H1 (cell line): ENCODE measurements around the gene PKD1L1. TPM values are rescaled to one million over a fixed set of nuclear protein-coding genes. Genes with fewer than 3 reads are reported as not detected.

Experiments used
- CTCF ChIA-PET: fragments of 300-600 bp; sonication (Branson Sonifier 250); formaldehyde crosslinking; loops from one replicate; lab custom pipeline; 2021; ENCODE audit not compliant: partially characterized antibody; lab: Charles Lee
- POLR2A ChIA-PET: fragments of 300-600 bp; sonication (Branson Sonifier 250); formaldehyde crosslinking; loops from one replicate; lab custom pipeline; 2021; ENCODE audit warnings: inconsistent platforms; ENCODE audit not compliant: partially characterized antibody; lab: Charles Lee
- DNase-seq, 2 experiments: peaks; one replicate each; pipeline versions ENCODE4 v3.0.0 to v3.0.0-alpha.2; 2010 to 2022; ENCODE audit warnings: low spot score in 2 of 2, low read depth in 1 of 2, mixed read lengths in 1 of 2
- FAIRE-seq: peaks from 2 replicates; lab custom pipeline; 2011; peaks lifted over from hg19 to GRCh38; lab: Jason Lieb, UNC
- H2AFZ ChIP-seq: 2 replicates; pipeline ENCODE4 v1.8.1; 2012; ENCODE audit warnings: low read length, inconsistent platforms
- H2AK5ac ChIP-seq: 2 replicates; pipeline ENCODE4 v1.6.1; 2013; ENCODE audit warnings: low read depth, low read length
- H2BK120ac ChIP-seq: replicated peaks from 2 replicates; pipeline ENCODE3; 2013; ENCODE audit warnings: low read depth, low read length, inconsistent platforms
- H2BK12ac ChIP-seq: 2 replicates; pipeline ENCODE4 v1.6.1; 2013; ENCODE audit warnings: low read depth, low read length
- H2BK15ac ChIP-seq: 2 replicates; pipeline ENCODE4 v1.6.1; 2013; ENCODE audit warnings: low read length
- H2BK20ac ChIP-seq: 2 replicates; pipeline ENCODE4 v1.6.1; 2013; ENCODE audit warnings: low read length
- H2BK5ac ChIP-seq: 2 replicates; pipeline ENCODE4 v1.6.1; 2013; ENCODE audit warnings: low read depth, low read length
- H3K14ac ChIP-seq: 2 replicates; pipeline ENCODE4 v1.6.1; 2013; ENCODE audit warnings: inconsistent platforms; ENCODE audit not compliant: insufficient read length
- H3K18ac ChIP-seq: 2 replicates; pipeline ENCODE4 v1.6.1; 2013; ENCODE audit warnings: low read length; ENCODE audit errors: extremely low read depth
- H3K23ac ChIP-seq: 2 replicates; pipeline ENCODE4 v1.6.1; 2013; ENCODE audit warnings: inconsistent platforms; ENCODE audit not compliant: insufficient read length
- H3K23me2 ChIP-seq: 2 replicates; pipeline ENCODE4 v1.6.1; 2013; ENCODE audit warnings: low read depth, low read length
- H3K27ac ChIP-seq: 2 replicates; pipeline ENCODE4 v1.6.1; 2011; ENCODE audit warnings: low read depth, low read length, inconsistent platforms
- H3K27me3 ChIP-seq, 4 experiments: replicated peaks in 1 of 4; 1 replicate in 1 of 4; 2 replicates in 3 of 4; pipeline versions ENCODE4 v1.6.1 to v1.8.1; 2011 to 2013; ENCODE audit warnings: low read length in 3 of 4, mild to moderate bottlenecking in 3 of 4, inconsistent platforms in 2 of 4, mixed read lengths in 2 of 4, moderate library complexity in 1 of 4; ENCODE audit not compliant: control insufficient read depth in 3 of 4, insufficient read depth in 3 of 4; ENCODE audit errors: extremely low read depth in 1 of 4
- H3K36me3 ChIP-seq, 4 experiments: 2 replicates each; pipeline versions ENCODE4 v1.6.1 to v1.8.1; 2011 to 2013; ENCODE audit warnings: mild to moderate bottlenecking in 4 of 4, low read length in 3 of 4, moderate library complexity in 2 of 4, control low read depth in 1 of 4, inconsistent platforms in 1 of 4; ENCODE audit not compliant: insufficient read depth in 4 of 4, control insufficient read depth in 2 of 4
- H3K4ac ChIP-seq: replicated peaks from 2 replicates; pipeline ENCODE3; 2013; ENCODE audit warnings: low read length, low read depth, mixed read lengths, inconsistent platforms; ENCODE audit not compliant: insufficient read length
- H3K4me1 ChIP-seq, 4 experiments: replicated peaks in 1 of 4; 1 replicate in 1 of 4; 2 replicates in 3 of 4; pipeline versions ENCODE4 v1.6.1 to v1.8.1; 2011 to 2013; ENCODE audit warnings: low read length in 3 of 4, inconsistent platforms in 2 of 4, mixed read lengths in 1 of 4; ENCODE audit not compliant: insufficient read depth in 4 of 4, control insufficient read depth in 3 of 4
- H3K4me2 ChIP-seq, 2 experiments: 2 replicates each; pipeline versions ENCODE4 v1.6.1 to v1.8.1; 2011 to 2013; ENCODE audit warnings: low read depth in 2 of 2, low read length in 2 of 2, control low read depth in 1 of 2, inconsistent platforms in 1 of 2, mild to moderate bottlenecking in 1 of 2; ENCODE audit not compliant: insufficient read depth in 1 of 2
- H3K4me3 ChIP-seq, 4 experiments: fragments of 200-600, 300-600 bp in 1 of 4; sonication (generic), shearing (Covaris generic), sonication (Bioruptor Twin) in 1 of 4; 2 replicates each; pipeline versions ENCODE4 v1.5.1 to v1.8.1; 2011 to 2016; ENCODE audit warnings: low read length in 4 of 4, low read depth in 3 of 4, control low read depth in 2 of 4, inconsistent platforms in 2 of 4, mild to moderate bottlenecking in 2 of 4, mixed read lengths in 1 of 4, moderate library complexity in 1 of 4; ENCODE audit not compliant: insufficient read depth in 2 of 4; ENCODE audit errors: extremely low read depth in 1 of 4
- H3K56ac ChIP-seq: replicated peaks from 2 replicates; pipeline ENCODE3; 2013; ENCODE audit warnings: low read depth, mild to moderate bottlenecking, mixed read lengths, low read length, inconsistent platforms; ENCODE audit not compliant: insufficient read length
- H3K79me1 ChIP-seq: 2 replicates; pipeline ENCODE4 v1.6.1; 2013; ENCODE audit warnings: low read depth, low read length, control low read depth
- H3K79me2 ChIP-seq, 2 experiments: 2 replicates each; pipeline versions ENCODE4 v1.6.1 to v1.8.1; 2012 to 2013; ENCODE audit warnings: low read length in 2 of 2, mild to moderate bottlenecking in 2 of 2, inconsistent platforms in 1 of 2; ENCODE audit not compliant: insufficient read depth in 2 of 2, control insufficient read depth in 1 of 2
- H3K9ac ChIP-seq, 4 experiments: replicated peaks in 1 of 4; 1 replicate in 1 of 4; 2 replicates in 3 of 4; pipeline versions ENCODE4 v1.6.1 to v1.8.1; 2011 to 2013; ENCODE audit warnings: low read depth in 3 of 4, low read length in 3 of 4, control low read depth in 2 of 4, mild to moderate bottlenecking in 2 of 4, moderate library complexity in 2 of 4, inconsistent platforms in 1 of 4; ENCODE audit errors: extremely low read depth in 1 of 4
- H3K9me3 ChIP-seq, 2 experiments: 2 replicates each; pipeline versions ENCODE4 v1.6.1 to v1.8.1; 2012 to 2013; ENCODE audit warnings: mild to moderate bottlenecking in 2 of 2, moderate library complexity in 2 of 2, control low read depth in 1 of 2, inconsistent platforms in 1 of 2, low read depth in 1 of 2, low read length in 1 of 2, mixed read lengths in 1 of 2; ENCODE audit not compliant: insufficient read depth in 2 of 2
- H4K20me1 ChIP-seq, 2 experiments: replicated peaks in 1 of 2; 2 replicates each; pipeline versions ENCODE3 to v1.8.1; 2011 to 2013; ENCODE audit warnings: inconsistent platforms in 2 of 2, low read length in 2 of 2, mild to moderate bottlenecking in 1 of 2; ENCODE audit not compliant: insufficient read depth in 2 of 2, control insufficient read depth in 1 of 2
- H4K5ac ChIP-seq: 2 replicates; pipeline ENCODE4 v1.6.1; 2013; ENCODE audit warnings: low read length, low read depth, mixed read lengths, inconsistent platforms; ENCODE audit not compliant: insufficient read length
- H4K8ac ChIP-seq: 2 replicates; pipeline ENCODE4 v1.8.0; 2013; ENCODE audit warnings: mild to moderate bottlenecking, moderate library complexity, low read length, inconsistent platforms; ENCODE audit not compliant: insufficient read depth; ENCODE audit errors: extremely low read depth
- H4K91ac ChIP-seq: replicated peaks from 2 replicates; pipeline ENCODE3; 2013; ENCODE audit warnings: low read length, mixed read lengths, inconsistent platforms; ENCODE audit not compliant: insufficient read length
- ATF3 ChIP-seq: IDR thresholded peaks from 2 replicates; pipeline ENCODE4 v1.6.1; 2011; ENCODE audit warnings: low read depth, mild to moderate bottlenecking, low read length; ENCODE audit not compliant: insufficient read depth
- BRCA1 ChIP-seq: IDR thresholded peaks from 2 replicates; pipeline ENCODE4 v1.6.1; 2012; ENCODE audit warnings: low read depth, low read length, improper control_type of control experiment
- CEBPB ChIP-seq: IDR thresholded peaks from 2 replicates; pipeline ENCODE4 v1.6.1; 2012; ENCODE audit warnings: low read depth, low read length
- FOSL1 ChIP-seq: IDR thresholded peaks from 2 replicates; pipeline ENCODE4 v1.6.1; 2011; ENCODE audit warnings: mild to moderate bottlenecking, low read depth, low read length, moderate library complexity; ENCODE audit not compliant: insufficient read depth
- HDAC6 ChIP-seq: IDR thresholded peaks from one replicate; pipeline ENCODE4 v1.7.1; 2012; ENCODE audit warnings: low read depth, mild to moderate bottlenecking, inconsistent platforms, low read length, moderate library complexity
- MAFK ChIP-seq: IDR thresholded peaks from 2 replicates; pipeline ENCODE4 v1.6.1; 2012; ENCODE audit warnings: low read depth, mild to moderate bottlenecking, improper control_type of control experiment, low read length
- RAD21 ChIP-seq, 2 experiments: IDR thresholded peaks in 1 of 2; conservative IDR thresholded peaks in 1 of 2; 2 replicates each; pipeline ENCODE4 v1.6.1; 2011; ENCODE audit warnings: low read depth in 2 of 2, low read length in 2 of 2, improper control_type of control experiment in 1 of 2, inconsistent platforms in 1 of 2, mild to moderate bottlenecking in 1 of 2, moderate library complexity in 1 of 2
- USF2 ChIP-seq: IDR thresholded peaks from 2 replicates; pipeline ENCODE4 v1.6.1; 2011; ENCODE audit warnings: low read length, improper control_type of control experiment
- whole genome bisulfite sequencing, 2 experiments: shearing (Covaris generic) in 1 of 2; methylation state at CpG; one replicate each; pipeline versions ENCODE4 v1.1.6 to v1.1.7; 2013 to 2015; ENCODE audit warnings: low lambda C conversion rate in 2 of 2, mixed read lengths in 2 of 2, inconsistent platforms in 1 of 2, low coverage in 1 of 2, missing lambda C conversion rate in 1 of 2; ENCODE audit not compliant: insufficient replicate concordance in 2 of 2, insufficient coverage in 1 of 2, insufficient read length in 1 of 2; ENCODE audit errors: extremely low coverage in 1 of 2, missing lambda C conversion rate in 1 of 2; 5-methylcytosine and 5-hydroxymethylcytosine counted together
- polyA plus RNA-seq, 7 experiments: library from polyadenylated mRNA; depleted of rRNA in 3 of 7; stranded (reverse) in 5 of 7; unstranded in 2 of 7; fragments of >200 nt in 5 of 7; fragments of 200-250 nt in 2 of 7; gene quantifications; 1 replicate in 5 of 7; 2 replicates in 1 of 7; 4 replicates in 1 of 7; pipeline versions ENCODE4 v1.2.1 to v1.2.3, GENCODE V29; 2011 to 2013; ENCODE audit warnings: missing spikeins in 2 of 7, mixed read lengths in 2 of 7
- total RNA-seq: library from RNA; stranded (reverse); fragmentation: NEBNext Ultra II Directional; extraction: Animal tissue kit (Norgen Biotek cat#: 25700); gene quantifications from 2 replicates; pipeline ENCODE4 v1.2.1, GENCODE V29; 2021

PKD1L1 gene
- total and polyA plus RNA-seq, 2 of the 8 experiments (the other 6 are each of a cell fraction or from before 2014, with no cell fraction given): 0.22 to 0.35 TPM

- no peak for DNase-seq
- no peaks in the 10 kb centered on the region for H3K79me2 ChIP-seq
- no peak overlapping the region for H3K27ac ChIP-seq
- H2AK5ac ChIP-seq: no peak overlapping the region
- H3K9me3 ChIP-seq: no peaks in the 10 kb centered on the region
- no peak overlapping the region for H3K4ac ChIP-seq
- H3K18ac ChIP-seq: no peak overlapping the region
- H4K20me1 ChIP-seq: no peaks in the 10 kb centered on the region
- H2BK12ac ChIP-seq: no peak overlapping the region
- H3K36me3 ChIP-seq: no peaks in the 10 kb centered on the region
- no peak overlapping the region for H3K56ac ChIP-seq
- no peaks in the 10 kb centered on the region for H3K79me1 ChIP-seq
- no peak overlapping the region for H4K91ac ChIP-seq
- ChIA-PET CTCF (interaction anchor here (1.3 to 1.5 kb wide), 2 partner anchors 12 to 16 kb away, joined by 3 to 10 read pairs; no protein-coding TSS in a partner anchor), POLR2A (no interaction called here)
- H3K23me2 ChIP-seq: no peaks in the 10 kb centered on the region
- H2AFZ ChIP-seq: no peak overlapping the region
- H4K8ac ChIP-seq: 0 out of 2 replicates have a peak overlapping the region, but pooled peaks have one; percentile 1
- FAIRE-seq: no peak
- no peaks in the 10 kb centered on the region for H3K27me3 ChIP-seq
- no peak overlapping the region for H3K14ac ChIP-seq
- H3K4me2 ChIP-seq: no peak overlapping the region
- no peaks in the 10 kb centered on the region; a peak in 1 of 7 replicates for H3K4me1 ChIP-seq
- no peak overlapping the region for H2BK20ac ChIP-seq
- WGBS, 2 experiments: 79% methylated on average over 6 of the region's 6 CpGs; no CpG with 5 or more reads in 1 of the 2 experiments
- H2BK15ac ChIP-seq: no peak overlapping the region
- H3K4me3 ChIP-seq: no peak overlapping the region
- H3K9ac ChIP-seq: no peak overlapping the region
- no peak overlapping the region for H2BK5ac ChIP-seq
- no peak overlapping the region for H2BK120ac ChIP-seq
- TF ChIP-seq HDAC6: no peak
- no peak for TF ChIP-seq RAD21 (IDR thresholded peaks at IDR 0.05 in 1 of 2, conservative IDR thresholded peaks at IDR 0.05 in 1 of 2; ENCODE audit: low read depth in 2 of 2, low read length in 2 of 2)
- no peak for TF ChIP-seq FOSL1
- TF ChIP-seq MAFK: no peak
- no peak for TF ChIP-seq ATF3
- TF ChIP-seq CEBPB: no peak
- no peak for TF ChIP-seq BRCA1
- TF ChIP-seq USF2: no peak
- H4K5ac ChIP-seq: no peak overlapping the region
- H3K23ac ChIP-seq: no peak overlapping the region
Observed at GRCh38 chr7:47932016-47932415, 16.2 kb downstream of the PKD1L1 start.
